Myocyte (in vitro differentiated cells): ENCODE results near the gene ROR2. TPM values are rescaled to one million over a fixed set of nuclear protein-coding genes. Genes with fewer than 3 reads are reported as not detected.
"Not testable (repeated sequence)": the region's sequence is repeated elsewhere in the genome, so short reads cannot be mapped to it uniquely, and the experiment has no call there.

ENCODE experiments used
- DNase-seq: peaks from one replicate; pipeline ENCODE4 v3.0.0-alpha.2; 2012; ENCODE audit warnings: low read depth
- total RNA-seq: library from RNA; depleted of rRNA; stranded (reverse); fragments of >200 nt; gene quantifications from 2 replicates; pipeline ENCODE4 v1.2.3, GENCODE V29; 2014

The ROR2 gene
- total RNA-seq, 1 donor from 2014 or later = 0.05 TPM

GRCh38 chr9:91924090-91924489 is 25.9 kb downstream of the ROR2 start:
- DNase-seq = no peak

DNA sequence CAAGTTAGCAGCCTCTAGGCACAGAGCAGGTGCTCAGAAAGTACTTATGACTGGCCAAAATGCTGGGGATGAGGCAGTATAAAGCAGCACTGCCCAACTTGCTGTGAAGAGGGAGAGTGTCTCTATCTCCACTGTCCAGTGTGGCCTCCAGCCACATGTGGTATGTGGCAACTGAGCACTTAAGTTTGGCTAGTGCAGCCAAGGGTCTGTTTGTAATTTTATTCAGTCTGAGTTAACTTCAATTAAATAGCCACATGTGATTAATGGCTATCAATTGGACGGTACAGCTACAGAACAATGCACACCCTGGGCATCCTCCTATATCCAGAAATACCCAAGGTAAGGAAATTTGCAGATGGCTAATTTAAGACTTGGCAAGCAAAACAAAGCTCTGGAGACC is 26.9 kb downstream of the ROR2 start:
- DNase-seq = no peak

DNA sequence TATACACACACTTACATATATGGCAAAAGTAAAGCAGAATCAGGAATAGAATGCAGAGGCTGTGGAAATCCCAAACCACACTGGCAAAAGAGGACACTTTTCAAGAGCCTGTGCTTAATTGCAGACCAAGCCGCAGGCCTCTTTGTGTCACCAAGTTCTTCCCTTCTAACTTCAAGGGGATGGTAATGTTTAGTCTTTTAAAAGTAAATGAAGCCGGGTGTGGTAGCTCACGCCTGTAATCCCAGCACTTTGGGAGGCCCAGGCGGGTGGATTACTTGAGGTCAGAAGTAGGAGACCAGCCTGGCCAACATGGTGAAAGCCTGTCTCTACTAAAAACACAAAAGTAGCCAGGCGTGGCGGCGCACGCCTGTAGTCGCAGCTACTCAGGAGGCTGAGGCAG is 28.7 kb downstream of the ROR2 start:
- no peak for DNase-seq

GRCh38 chr9:91920630-91921350 is 29.2 kb downstream of the ROR2 start:
- DNase-seq = no peak

GRCh38 chr9:91919621-91920020 is 30.4 kb downstream of the ROR2 start:
- DNase-seq = no peak

DNA sequence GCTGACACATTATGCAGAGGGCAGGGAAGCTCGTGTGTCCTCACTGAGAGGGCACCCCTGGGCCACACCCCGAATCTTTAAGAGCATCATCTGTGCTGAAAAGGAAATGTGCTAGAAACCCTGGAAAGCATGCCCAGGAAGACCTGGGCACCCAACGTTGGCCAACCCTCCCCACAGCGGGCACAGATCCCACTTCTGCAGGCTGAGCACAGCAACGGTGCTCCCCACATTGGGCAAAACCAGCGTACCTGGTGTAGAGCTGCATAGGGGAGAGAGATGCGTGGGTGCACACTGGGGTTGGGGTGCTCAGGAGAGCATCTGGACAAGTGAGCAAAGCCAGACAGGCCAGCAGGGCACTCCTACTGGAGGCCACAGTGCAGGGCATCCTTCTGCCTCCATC is 32.6 kb downstream of the ROR2 start:
- no peak for DNase-seq

- no peak for DNase-seq
These were observed 34.3 kb downstream of the ROR2 start for GRCh38 chr9:91915524-91916263.

- DNase-seq = no peak
These were observed 35.1 kb downstream of the ROR2 start for GRCh38 chr9:91914937-91915336.

DNA sequence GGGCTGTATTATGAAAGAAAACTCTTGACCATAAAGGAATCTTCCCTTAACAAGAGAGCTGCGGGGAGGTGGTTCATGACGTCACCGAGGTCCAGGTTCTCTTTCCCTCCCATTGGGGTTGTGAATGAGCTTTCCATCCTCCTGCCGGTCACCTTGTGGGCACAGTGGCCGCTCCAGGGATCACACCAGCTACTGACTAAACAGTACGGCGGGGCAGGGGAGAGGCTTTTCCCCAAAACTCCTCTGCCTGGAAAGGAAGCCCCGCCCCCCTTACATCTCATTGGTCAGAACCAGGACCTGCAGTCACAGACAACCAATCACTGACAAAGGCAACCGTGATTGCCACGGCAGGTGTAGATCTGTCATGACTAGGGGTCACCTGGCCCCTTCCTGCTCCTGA is 35.6 kb downstream of the ROR2 start:
- DNase-seq = no peak

- DNase-seq = no peak
These were observed 36.0 kb downstream of the ROR2 start for GRCh38 chr9:91913986-91914385.

GRCh38 chr9:91913096-91913495 is 36.9 kb downstream of the ROR2 start:
- DNase-seq = no peak

DNA sequence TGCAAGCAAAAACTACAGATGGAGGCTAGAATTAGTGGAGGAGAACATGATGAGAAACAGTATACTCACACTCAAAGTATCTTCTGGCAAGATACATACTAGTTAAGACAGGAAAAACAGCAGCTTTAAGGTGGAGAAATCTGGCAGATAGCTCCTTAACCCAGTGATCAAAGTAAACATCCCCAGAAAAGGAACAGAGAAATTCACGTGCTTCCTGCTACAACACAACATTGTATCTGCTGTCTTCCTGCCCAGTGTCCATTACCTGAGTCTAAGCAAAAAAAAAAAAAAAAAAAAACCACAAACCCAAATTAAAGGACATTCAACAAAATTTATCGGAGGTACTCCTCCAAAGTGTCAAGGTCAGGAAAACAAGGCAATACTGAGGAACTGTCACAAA is 38.4 kb downstream of the ROR2 start:
- no peak for DNase-seq

- DNase-seq = not testable (repeated sequence)
These were observed 40.8 kb downstream of the ROR2 start for GRCh38 chr9:91909256-91909655.

GRCh38 chr9:91908746-91909145 is 41.3 kb downstream of the ROR2 start:
- no peak for DNase-seq

DNA sequence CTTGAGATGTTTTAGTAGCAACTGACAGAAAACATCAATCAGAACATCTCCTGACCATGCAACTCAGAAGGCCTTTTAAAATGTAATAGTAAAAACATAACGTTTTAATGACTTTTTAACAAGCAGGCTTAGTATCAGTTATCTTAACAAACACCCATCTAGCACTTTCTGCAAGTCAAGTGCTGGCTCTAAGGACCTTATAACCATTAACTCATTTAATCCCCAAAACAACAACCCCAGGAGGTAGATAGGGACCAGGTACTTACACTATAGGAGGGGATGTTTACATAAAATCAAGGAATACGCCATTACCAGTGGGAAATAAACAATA is 41.8 kb downstream of the ROR2 start:
- no peak for DNase-seq

- DNase-seq = no peak
These were observed 42.3 kb downstream of the ROR2 start for GRCh38 chr9:91907484-91908292.

DNA sequence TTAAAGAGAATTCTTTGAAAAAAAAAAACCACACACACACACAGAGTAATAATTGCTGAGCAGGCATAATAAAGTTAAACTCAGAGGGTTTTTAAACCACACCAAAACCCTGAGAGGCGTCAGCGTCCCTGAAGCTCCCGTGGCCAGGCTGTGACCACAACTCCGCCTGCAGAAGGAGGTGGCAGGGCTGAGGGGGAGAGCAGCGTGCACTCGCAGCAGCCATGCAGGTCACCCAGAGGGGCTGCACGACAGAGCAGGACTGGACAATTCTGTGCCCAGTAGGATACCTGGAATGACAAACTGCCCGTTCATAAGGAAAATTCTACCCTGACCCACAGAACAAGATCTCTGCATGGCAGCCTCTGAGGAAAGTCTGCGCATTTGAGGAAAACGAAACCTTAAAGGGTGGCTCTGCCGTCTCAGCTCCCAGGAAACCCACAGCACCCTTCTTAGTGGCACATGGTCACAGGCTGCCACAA is 44.0 kb downstream of the ROR2 start:
- peak; percentile 23 for DNase-seq

GRCh38 chr9:91905237-91905650 is 44.8 kb downstream of the ROR2 start:
- DNase-seq = no peak

DNA sequence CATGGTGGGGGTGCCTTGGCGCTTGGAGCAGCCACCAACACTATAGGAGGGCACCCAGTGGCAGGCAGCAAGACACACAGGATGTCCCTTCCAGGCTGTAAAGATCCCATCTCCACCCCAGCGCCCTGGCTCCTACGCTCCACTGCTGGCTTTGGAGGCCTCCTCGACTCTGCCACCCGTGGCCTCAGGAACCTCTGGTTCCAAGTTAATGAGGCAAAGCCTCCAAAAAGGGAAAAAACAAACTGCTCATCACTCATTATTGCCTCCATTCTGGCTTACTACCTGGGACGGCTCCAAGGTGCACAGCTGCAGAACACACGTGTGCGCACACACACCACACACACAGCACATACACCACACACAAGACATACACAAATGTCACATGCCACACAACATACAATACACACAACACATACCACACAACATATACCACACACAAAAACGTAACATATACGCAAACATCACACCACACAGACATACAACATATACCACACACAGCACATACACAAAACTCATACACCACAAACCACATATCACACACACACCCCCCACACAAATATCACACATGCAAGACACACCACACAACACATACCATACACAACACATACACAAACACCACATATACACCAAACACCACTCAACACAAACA is 45.3 kb downstream of the ROR2 start:
- no peak for DNase-seq

- DNase-seq = no peak
These were observed 46.7 kb downstream of the ROR2 start for GRCh38 chr9:91903126-91903911.
